ENCODE data around the gene SLC28A1. TPM values are rescaled to one million over a fixed set of nuclear protein-coding genes. Genes with fewer than 3 reads are reported as not detected.
"Not testable (repeated sequence)": the region's sequence is repeated elsewhere in the genome, so short reads cannot be mapped to it uniquely, and the experiment has no call there.

Gene SLC28A1
- total and polyA plus RNA-seq, 2 of the 4 experiments (the other 2 are of a cell fraction), result not detected

GRCh38 chr15:84845631-84846030 lies 38.8 kb upstream of the SLC28A1 start:
- not testable (repeated sequence) for H3K4ac ChIP-seq (ENCODE audit: low read depth, low read length)

More at GRCh38 chr15:84845631-84846030, 38.8 kb upstream of the SLC28A1 start:
- ATAC-seq (ENCODE audit: low read depth) (peak; percentile 95), DNase-seq (peak; percentile 66)
- H3K4me3 ChIP-seq (ENCODE audit: insufficient read depth, low read depth, low read length); H4K8ac ChIP-seq (ENCODE audit: low read depth in 2 of 2, low read length in 2 of 2); H4K5ac ChIP-seq (ENCODE audit: low read depth, low read length); H4K20me1 ChIP-seq (ENCODE audit: insufficient read depth, low read length); H2AK5ac ChIP-seq (ENCODE audit: low read depth, low read length); H2AFZ ChIP-seq (replicated peaks; ENCODE audit: low read length, poor library complexity); H3K79me1 ChIP-seq (ENCODE audit: low read depth in 1 of 2, low read length in 2 of 2); H3K14ac ChIP-seq (replicated peaks; ENCODE audit: low read depth, low read length); H3K56ac ChIP-seq (ENCODE audit: extremely low read depth, insufficient read depth, low read length); H2BK20ac ChIP-seq (ENCODE audit: low read depth, low read length); BruUV-seq (replicated peaks); H2BK15ac ChIP-seq (ENCODE audit: low read depth, low read length); POLR2A ChIA-PET (ENCODE audit: unreplicated experiment); H3K4me1 ChIP-seq (ENCODE audit: control insufficient read depth, insufficient read depth, low read length); in situ Hi-C loops (cut with MboI; ENCODE audit: low sequenced_read_pairs); H3K36me3 ChIP-seq (ENCODE audit: control insufficient read depth, insufficient read depth, low read length); H3K9me1 ChIP-seq (ENCODE audit: insufficient read depth, low read length); H3K9ac ChIP-seq (ENCODE audit: low read depth, low read length); dilution Hi-C loops (cut with HindIII; ENCODE audit: low sequenced_read_pairs, unreplicated experiment); H3K27me3 ChIP-seq (ENCODE audit: control insufficient read depth, insufficient read depth, low read length); H2BK5ac ChIP-seq (ENCODE audit: low read depth, low read length, poor library complexity, severe bottlenecking); H3K23ac ChIP-seq (ENCODE audit: low read depth, low read length); H4K91ac ChIP-seq (ENCODE audit: insufficient read depth, low read depth, low read length); H3K4me2 ChIP-seq (ENCODE audit: low read depth, low read length); H2BK120ac ChIP-seq (ENCODE audit: low read depth, low read length); H3K9me3 ChIP-seq (ENCODE audit: control insufficient read depth, insufficient read depth, low read length); H2AK9ac ChIP-seq (replicated peaks; ENCODE audit: low read depth, low read length, poor library complexity); H3K18ac ChIP-seq (ENCODE audit: low read depth, low read length); H3K27ac ChIP-seq (ENCODE audit: insufficient read depth, low read length): not testable (repeated sequence)
- intact Hi-C loops (cut with micrococcal nuclease), result loop anchor here (1.0 to 5.0 kb wide), 2 partner anchors 83 to 202 kb away; no protein-coding TSS in a partner anchor
- TF ChIP-seq CTCF (conservative IDR thresholded peaks at IDR 0.05; ENCODE audit: low read depth, low read length), result peak; percentile 66
- TF ChIP-seq SMC3 (IDR thresholded peaks at IDR 0.05; ENCODE audit: low read depth, low read length), result peak; percentile 71
- TF ChIP-seq RAD21 (IDR thresholded peaks at IDR 0.05; ENCODE audit: low read length), result peak; percentile 67
- 33% methylated on average over 1 of the region's 7 CpGs; no CpG with 5 or more reads in 1 of the 2 experiments for WGBS, 2 experiments (ENCODE audit: extremely low coverage in 2 of 2, insufficient read length in 1 of 2)
- CTCF ChIA-PET, result interaction anchor here (0.9 kb wide), 1 partner anchor 15 kb away, joined by 3 read pairs; no protein-coding TSS in a partner anchor
